ENCODE data around the gene CHRNE. TPM values are rescaled to one million over a fixed set of nuclear protein-coding genes. Genes with fewer than 3 reads are reported as not detected.

Gene CHRNE
- polyA plus RNA-seq (ENCODE audit: insufficient read length in 4 of 4): 1 to 10 TPM; 1.3 to 2.4 (median 1.7) TPM

DNA sequence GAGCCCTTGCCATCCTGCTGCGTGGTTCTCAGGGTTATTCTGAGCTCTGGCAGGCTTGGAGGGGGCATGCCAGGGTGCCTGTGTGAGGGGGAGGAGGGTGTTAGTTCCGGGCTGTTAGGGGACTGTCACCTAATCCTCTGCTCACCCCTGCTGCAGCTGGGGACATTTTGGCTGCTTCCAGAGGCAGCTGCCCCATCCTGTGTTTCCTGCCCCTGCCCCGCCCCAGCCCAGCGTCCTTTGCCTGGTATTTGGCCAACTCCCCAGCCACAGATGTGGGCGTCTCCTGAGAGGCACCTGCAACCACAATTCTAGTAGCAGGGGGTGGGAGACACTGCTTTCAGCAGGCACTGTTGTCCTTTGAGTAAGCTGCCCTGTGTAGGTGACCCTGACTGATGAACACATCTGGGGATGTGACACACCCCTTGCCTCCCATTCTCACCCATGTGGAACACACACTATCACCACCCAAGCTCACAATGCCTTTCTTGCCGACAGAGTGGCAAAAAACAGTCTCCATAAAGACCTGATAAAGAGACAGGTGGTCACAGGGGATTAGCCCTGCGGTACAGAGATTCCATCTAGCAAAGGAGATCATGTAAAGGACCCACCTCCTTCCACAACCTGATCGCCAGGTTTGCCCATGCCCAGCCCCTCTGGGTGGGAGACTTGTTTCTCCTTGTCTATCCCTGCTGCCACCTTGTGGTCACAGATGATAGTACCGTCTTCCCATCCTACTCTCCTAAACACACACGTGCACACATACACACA is at the start of gene CHRNE:
TSS of gene CHRNE (minus strand) at position 48 of the 768 bp plus-strand sequence. CDS start at position 13, 35 bp downstream.
- DNase-seq (ENCODE audit: low read depth in 4 of 4, low spot score in 2 of 4): peak in 2 of 4 donors; percentile 71 to 83

- DNase-seq (ENCODE audit: low read depth in 4 of 4, low spot score in 2 of 4): no peak
These were observed 48.6 kb upstream of the CHRNE start for GRCh38 chr17:4951486-4951885.

DNA sequence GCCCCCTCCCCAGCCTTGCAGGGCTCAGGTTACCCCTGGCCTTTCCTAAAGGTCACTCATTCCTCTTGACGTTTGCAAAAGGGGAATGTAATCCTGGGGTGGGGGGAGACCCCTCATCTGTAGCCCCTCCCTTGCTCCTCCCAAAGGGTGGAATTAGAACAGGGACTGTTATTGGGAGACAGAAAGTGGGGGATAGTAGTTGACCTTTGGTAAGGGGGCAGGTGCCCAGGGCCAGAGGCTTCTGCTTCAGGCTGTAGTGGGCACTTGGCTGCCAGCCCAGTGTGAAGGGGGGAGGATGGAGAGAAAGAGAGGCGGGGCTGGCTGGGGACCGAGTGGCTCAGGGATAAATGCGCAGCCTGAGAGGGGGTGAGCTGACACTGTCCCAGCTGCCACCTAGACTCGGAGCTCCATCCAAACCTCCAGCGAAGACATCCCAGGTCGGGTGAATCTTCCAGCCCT is 47.9 kb upstream of the CHRNE start, which contains the start of gene ENO3:
TSS of gene ENO3 (plus strand) at position 374 of the 459 bp plus-strand sequence. CDS start 711 bp downstream, outside the sequence.
- DNase-seq (ENCODE audit: low read depth in 4 of 4, low spot score in 2 of 4): no peak

DNA sequence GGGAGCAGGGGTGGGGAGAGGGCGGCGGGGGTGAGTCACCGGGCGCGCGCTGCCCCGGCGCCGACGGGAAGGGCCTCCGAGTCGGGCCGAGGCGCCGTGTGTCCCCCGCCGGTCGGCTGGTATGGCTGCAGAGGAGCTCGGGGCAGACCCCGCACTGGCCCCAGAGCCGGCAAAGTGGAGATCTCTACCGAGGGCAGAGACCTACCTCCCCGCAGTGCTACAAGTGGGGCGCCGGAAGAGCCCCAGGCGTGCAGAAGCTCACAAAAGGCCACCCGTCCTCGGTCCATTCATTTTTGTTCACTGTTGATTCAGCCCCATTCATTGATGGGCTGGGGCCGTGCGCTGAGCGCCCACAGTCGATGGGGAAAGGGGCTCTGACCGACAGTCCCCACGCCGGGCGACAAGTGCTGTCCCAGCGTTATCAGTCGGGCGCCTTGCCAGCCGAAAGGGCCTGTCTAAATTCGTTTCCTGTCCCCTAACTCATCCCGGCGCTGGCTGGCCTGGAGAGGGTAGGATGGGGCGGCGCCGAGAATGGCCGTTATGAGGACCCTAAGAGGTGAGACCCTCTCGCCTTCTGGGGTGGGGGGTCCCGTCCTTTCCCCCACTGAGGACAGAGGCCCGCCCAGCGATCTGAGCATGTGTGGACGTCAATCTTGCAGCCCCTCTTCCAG is 47.3 kb upstream of the CHRNE start:
- DNase-seq (ENCODE audit: low read depth in 4 of 4, low spot score in 2 of 4): no peak

DNA sequence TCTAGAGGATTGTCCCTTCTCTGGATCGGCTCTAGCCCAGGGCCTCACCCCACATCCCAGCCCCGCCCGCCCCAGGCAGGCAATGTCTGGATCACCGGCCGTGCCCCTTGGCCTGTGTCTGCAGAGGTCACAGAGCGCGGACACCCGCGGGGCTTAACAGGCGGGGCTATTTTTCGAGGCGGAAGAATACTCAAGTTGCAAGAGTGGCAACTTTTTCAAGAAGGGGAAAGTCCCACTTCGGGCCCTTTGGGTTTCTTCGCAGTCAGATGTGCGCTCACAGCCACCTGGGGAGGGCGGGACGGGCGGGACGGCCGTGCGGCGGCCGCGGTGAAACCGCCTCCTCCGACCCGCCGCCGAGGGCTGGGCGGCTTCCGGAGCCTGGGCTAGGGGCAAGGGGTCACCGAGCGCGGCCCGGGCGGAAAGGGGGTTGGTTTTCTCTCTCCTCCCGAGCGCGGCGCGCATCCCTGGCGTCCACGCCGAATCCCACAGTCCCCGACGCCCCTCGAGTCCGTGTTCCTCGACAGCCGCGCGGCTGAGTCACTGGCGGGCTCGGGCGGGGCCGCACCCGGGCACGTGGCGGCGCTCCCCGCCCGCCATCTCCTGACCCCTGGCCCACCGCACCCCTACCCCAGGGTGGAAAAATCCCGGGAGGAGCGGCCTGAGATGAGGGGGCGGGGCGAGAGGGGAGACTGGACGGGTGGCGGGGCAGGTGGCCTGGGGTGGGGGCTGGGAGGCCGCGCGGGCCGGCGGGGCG is 46.6 kb upstream of the CHRNE start:
- peak in 1 of 4 donors; percentile 40 for DNase-seq (ENCODE audit: low read depth in 4 of 4, low spot score in 2 of 4)

GRCh38 chr17:4948931-4949320 is 46.0 kb upstream of the CHRNE start:
- DNase-seq (ENCODE audit: low read depth in 4 of 4, low spot score in 2 of 4): peak in 1 of 4 donors; percentile 77

GRCh38 chr17:4948166-4948930 is 45.5 kb upstream of the CHRNE start, which contains the start of gene PFN1:
Gene PFN1 (minus strand): TSS chr17:4948530. CDS start chr17:4948394, 136 bp downstream.
- peak in 3 of 4 donors; percentile 82 to 91 (median 83) for DNase-seq (ENCODE audit: low read depth in 4 of 4, low spot score in 2 of 4)

GRCh38 chr17:4947411-4948165 is 44.7 kb upstream of the CHRNE start:
- DNase-seq (ENCODE audit: low read depth in 4 of 4, low spot score in 2 of 4): peak in 1 of 4 donors; percentile 53

GRCh38 chr17:4947010-4947410 is 44.1 kb upstream of the CHRNE start:
- no peak for DNase-seq (ENCODE audit: low read depth in 4 of 4, low spot score in 2 of 4)

GRCh38 chr17:4946312-4946976 is 43.5 kb upstream of the CHRNE start:
- no peak for DNase-seq (ENCODE audit: low read depth in 4 of 4, low spot score in 2 of 4)

DNA sequence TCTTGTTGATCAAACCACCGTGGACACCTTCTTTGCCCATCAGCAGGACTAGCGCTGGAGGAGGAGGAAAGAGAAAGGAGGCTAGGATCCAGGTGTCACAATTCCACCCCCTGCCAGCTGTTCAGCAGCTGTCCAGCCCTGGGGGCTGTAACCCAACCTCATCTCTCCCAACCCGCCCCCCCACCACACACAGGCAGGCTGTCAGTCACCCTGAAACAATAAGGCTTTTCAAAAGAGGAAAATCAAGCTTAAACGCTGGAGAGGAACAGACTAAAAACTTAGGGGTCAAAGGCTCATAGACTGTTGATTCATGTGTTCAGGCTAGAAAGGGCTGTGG is 43.0 kb upstream of the CHRNE start:
- DNase-seq (ENCODE audit: low read depth in 4 of 4, low spot score in 2 of 4): no peak

DNA sequence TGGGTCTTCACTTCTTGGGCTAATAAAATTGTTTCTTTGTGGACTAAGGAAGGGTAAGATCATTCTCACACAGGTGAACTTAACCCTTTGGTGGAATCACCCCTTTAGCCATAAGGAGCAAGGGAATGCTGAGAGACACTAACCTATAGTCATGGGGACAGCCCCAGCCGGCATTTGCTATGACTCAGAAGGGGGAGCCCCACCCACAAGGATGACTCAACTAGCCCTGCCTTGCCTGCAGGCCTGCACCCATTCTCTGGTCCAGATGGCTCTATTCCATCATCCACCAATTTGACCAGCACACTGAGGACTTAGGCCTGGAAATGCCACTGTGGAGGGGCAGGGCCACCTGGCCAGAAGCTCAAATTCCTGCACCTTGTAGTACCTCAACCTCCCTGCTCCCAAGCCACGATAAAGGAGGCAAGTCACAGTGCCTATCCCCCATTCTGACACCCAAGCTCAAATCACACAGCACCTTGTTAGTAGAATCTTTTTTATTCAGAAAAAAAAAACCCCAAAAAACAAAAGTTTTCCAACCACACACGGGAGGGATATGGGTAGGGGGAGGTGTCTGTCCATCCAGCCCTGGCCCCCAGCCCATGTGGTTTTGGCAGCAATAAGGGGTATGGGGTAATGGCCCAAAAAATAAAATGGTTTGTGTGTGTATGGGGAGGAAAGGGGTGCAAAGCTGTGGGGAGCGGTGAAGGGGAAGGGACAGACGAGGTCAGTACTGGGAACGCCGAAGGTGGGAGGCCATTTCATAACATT is 42.5 kb upstream of the CHRNE start:
- no peak for DNase-seq (ENCODE audit: low read depth in 4 of 4, low spot score in 2 of 4)

GRCh38 chr17:4944554-4945175 is 41.8 kb upstream of the CHRNE start:
- DNase-seq (ENCODE audit: low read depth in 4 of 4, low spot score in 2 of 4): no peak

- DNase-seq (ENCODE audit: low read depth in 4 of 4, low spot score in 2 of 4): no peak
These were observed 41.3 kb upstream of the CHRNE start for GRCh38 chr17:4944163-4944553.

- DNase-seq (ENCODE audit: low read depth in 4 of 4, low spot score in 2 of 4): no peak
These were observed 40.0 kb upstream of the CHRNE start for GRCh38 chr17:4942760-4943508.

DNA sequence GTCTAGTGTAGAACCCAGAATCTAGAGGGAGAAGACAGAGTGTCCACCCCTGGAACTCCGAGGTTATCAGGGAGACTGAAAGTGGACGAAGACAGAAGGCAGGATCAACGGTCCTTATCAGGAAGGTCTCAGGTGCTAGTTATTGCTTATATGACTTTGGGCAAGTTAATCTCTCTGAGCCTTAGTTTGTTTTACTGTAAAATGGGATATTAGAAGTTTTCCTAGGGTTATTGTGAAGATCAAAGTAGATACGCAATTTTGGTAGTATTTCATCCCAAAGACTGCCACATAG is 38.4 kb upstream of the CHRNE start:
- no peak for DNase-seq (ENCODE audit: low read depth in 4 of 4, low spot score in 2 of 4)

GRCh38 chr17:4940555-4941318 is 37.8 kb upstream of the CHRNE start:
- DNase-seq (ENCODE audit: low read depth in 4 of 4, low spot score in 2 of 4): no peak

Measured in left renal cortex interstitium (tissue), 4 donors.